Tibial nerve (tissue), 4 donors: Measurements from ENCODE around the gene GPC3. TPM values are rescaled to one million over a fixed set of nuclear protein-coding genes. Genes with fewer than 3 reads are reported as not detected.

ENCODE experiments used
- DNase-seq, 2 donors: peaks; one replicate each; pipeline ENCODE4 v3.0.0-alpha.2; 2019; ENCODE audit warnings: low spot score in 2 of 2
- H3K27ac ChIP-seq, 4 donors: fragments of 200-600 bp; sonication (generic) in 3 of 4; one replicate each; pipeline ENCODE4 v1.5.1; 2017 to 2019; ENCODE audit warnings: mild to moderate bottlenecking in 1 of 4
- H3K27me3 ChIP-seq, 2 donors: fragments of 200-600 bp; sonication (generic) in 1 of 2; one replicate each; pipeline versions ENCODE4 v1.5.1 to v1.6.0; 2017 to 2019
- H3K36me3 ChIP-seq, 3 donors: fragments of 200-600 bp; sonication (generic); one replicate each; pipeline ENCODE4 v1.5.1; 2018 to 2019
- H3K4me1 ChIP-seq, 4 donors: fragments of 200-600 bp; sonication (generic) in 3 of 4; one replicate each; pipeline ENCODE4 v1.5.1; 2017 to 2019
- H3K4me3 ChIP-seq, 4 donors: fragments of 200-600 bp; sonication (generic) in 3 of 4; one replicate each; pipeline ENCODE4 v1.5.1; 2017 to 2019; ENCODE audit warnings: mild to moderate bottlenecking in 1 of 4, moderate library complexity in 1 of 4
- H3K9me3 ChIP-seq, 4 donors: fragments of 200-600 bp; sonication (generic) in 3 of 4; one replicate each; pipeline ENCODE4 v1.5.1; 2017 to 2019
- EP300 ChIP-seq, 2 donors: sonication (generic); formaldehyde crosslinking; IDR thresholded peaks; one replicate each; pipeline ENCODE4 v1.6.1; 2017; ENCODE audit warnings: antibody characterized with exemption in 2 of 2, mild to moderate bottlenecking in 1 of 2
- POLR2A ChIP-seq, 2 donors: fragments of 450-650 bp; IDR thresholded peaks; one replicate each; pipeline ENCODE4 v1.6.1; 2017; ENCODE audit warnings: antibody characterized with exemption in 2 of 2, mild to moderate bottlenecking in 2 of 2, moderate library complexity in 2 of 2
- WGBS, 2 donors: methylation state at CpG; one replicate each; pipeline ENCODE4 v1.1.5; 2018; 5-methylcytosine and 5-hydroxymethylcytosine counted together
- total RNA-seq, 4 donors: library from RNA; depleted of rRNA; stranded (reverse); fragments of >200 nt; gene quantifications; one replicate each; pipeline ENCODE4 v1.1.0, GENCODE V29; 2016
- TF ChIP-seq, protein P1 (sequence below), 5 experiments: fragments of 200-600 bp in 3 of 5; fragments of 450-650 bp in 2 of 5; sonication (generic) in 3 of 5; IDR thresholded peaks; one replicate each; pipeline ENCODE4 v1.5.1; 2016 to 2019; ENCODE audit warnings: antibody characterized with exemption in 5 of 5, mild to moderate bottlenecking in 3 of 5, moderate library complexity in 2 of 5

Gene GPC3
- total RNA-seq, 4 donors from 2014 or later: 60.5 to 116 (median 72.8) TPM

GRCh38 chrX:134004084-134004483, 18.7 kb upstream of the GPC3 start:
- WGBS, 2 donors: 55 to 61% methylated on average over 2 of the region's 2 CpGs
- H3K36me3 ChIP-seq: no peaks in the 10 kb centered on the region
- DNase-seq: peak in 1 of 2 donors; percentile 28
- H3K4me1 ChIP-seq: no peaks in the 10 kb centered on the region
- peak overlapping the region in 2 of 4 donors; percentile 62 to 70 for H3K27ac ChIP-seq
- no peaks in the 10 kb centered on the region for H3K9me3 ChIP-seq
- H3K27me3 ChIP-seq: peaks cover 0 to 24% of the 10 kb centered on the region in 2 donors
- TF ChIP-seq, protein P1, sequence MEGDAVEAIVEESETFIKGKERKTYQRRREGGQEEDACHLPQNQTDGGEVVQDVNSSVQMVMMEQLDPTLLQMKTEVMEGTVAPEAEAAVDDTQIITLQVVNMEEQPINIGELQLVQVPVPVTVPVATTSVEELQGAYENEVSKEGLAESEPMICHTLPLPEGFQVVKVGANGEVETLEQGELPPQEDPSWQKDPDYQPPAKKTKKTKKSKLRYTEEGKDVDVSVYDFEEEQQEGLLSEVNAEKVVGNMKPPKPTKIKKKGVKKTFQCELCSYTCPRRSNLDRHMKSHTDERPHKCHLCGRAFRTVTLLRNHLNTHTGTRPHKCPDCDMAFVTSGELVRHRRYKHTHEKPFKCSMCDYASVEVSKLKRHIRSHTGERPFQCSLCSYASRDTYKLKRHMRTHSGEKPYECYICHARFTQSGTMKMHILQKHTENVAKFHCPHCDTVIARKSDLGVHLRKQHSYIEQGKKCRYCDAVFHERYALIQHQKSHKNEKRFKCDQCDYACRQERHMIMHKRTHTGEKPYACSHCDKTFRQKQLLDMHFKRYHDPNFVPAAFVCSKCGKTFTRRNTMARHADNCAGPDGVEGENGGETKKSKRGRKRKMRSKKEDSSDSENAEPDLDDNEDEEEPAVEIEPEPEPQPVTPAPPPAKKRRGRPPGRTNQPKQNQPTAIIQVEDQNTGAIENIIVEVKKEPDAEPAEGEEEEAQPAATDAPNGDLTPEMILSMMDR (IDR thresholded peaks at IDR 0.05): no peak
- TF ChIP-seq POLR2A (IDR thresholded peaks at IDR 0.05) (no peak), EP300 (IDR thresholded peaks at IDR 0.05) (no peak)
- no peak overlapping the region for H3K4me3 ChIP-seq

- Histone ChIP-seq H3K27me3 (peaks cover 0 to 19% of the 10 kb centered on the region in 2 donors), H3K9me3 (no peaks in the 10 kb centered on the region), H3K27ac (peak overlapping the region in 2 of 4 donors; percentile 50 to 69), H3K4me1 (no peaks in the 10 kb centered on the region), H3K4me3 (no peak overlapping the region), H3K36me3 (no peaks in the 10 kb centered on the region)
- WGBS, 2 donors: 24 to 43% methylated on average over 4 of the region's 4 CpGs
- TF ChIP-seq, protein P1 (IDR thresholded peaks at IDR 0.05): no peak
- no peak for TF ChIP-seq POLR2A (IDR thresholded peaks at IDR 0.05)
- TF ChIP-seq EP300 (IDR thresholded peaks at IDR 0.05): no peak
- DNase-seq: no peak
These were observed 17.7 kb upstream of the GPC3 start for GRCh38 chrX:134002921-134003615.

DNA sequence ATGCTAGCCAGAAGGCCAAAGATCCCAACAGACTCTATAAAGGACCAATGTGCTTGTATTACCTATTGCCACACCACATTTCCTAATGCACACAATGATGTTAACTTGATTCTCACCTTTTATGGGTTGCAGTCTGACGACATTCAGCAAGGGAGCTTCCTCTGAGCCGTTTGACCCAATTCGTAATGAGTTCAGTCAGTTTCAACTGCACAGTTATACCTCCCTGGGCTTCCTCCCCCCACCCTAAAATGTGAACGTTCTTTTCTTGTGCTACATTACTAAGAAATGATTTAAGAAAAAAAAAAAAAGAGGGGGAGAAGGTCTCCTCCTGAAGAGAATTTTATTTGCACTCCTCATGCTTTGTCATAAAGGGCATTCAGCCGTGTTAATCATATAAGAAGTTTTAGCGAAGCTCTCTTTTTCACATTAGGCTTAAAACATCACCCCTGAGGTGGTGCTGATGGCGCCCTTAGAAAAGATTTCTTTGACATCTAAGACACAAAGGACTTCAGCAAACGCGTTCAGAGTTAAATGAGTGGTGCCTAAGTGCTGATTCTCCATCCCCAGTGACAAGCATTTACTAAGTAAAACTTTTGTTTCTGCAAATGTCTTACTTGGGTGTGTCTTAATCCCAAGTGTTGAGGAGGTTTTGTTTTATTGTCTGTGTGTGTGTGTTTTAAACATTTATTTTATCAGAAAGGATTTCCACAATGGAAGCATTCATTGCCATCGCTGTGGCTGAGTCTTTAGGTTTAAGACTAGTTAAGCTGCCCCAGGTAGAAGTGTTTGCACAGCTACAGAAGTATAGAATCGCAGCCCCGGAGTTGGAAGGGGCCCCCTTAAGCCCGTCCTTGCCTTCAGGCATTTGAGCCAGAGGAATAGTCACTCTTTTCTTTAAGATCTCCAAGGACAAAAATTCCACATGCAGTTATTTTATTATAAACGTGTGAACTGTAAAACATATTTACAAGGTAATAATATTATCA, 15.2 kb upstream of the GPC3 start:
- H3K4me3 ChIP-seq: no peak overlapping the region
- WGBS, 2 donors: 53 to 54% methylated on average over 14 of the region's 14 CpGs
- no peaks in the 10 kb centered on the region for H3K36me3 ChIP-seq
- peaks cover 0 to 19% of the 10 kb centered on the region in 2 donors for H3K27me3 ChIP-seq
- no peak for DNase-seq
- no peak overlapping the region for H3K27ac ChIP-seq
- no peaks in the 10 kb centered on the region for H3K4me1 ChIP-seq
- H3K9me3 ChIP-seq: no peaks in the 10 kb centered on the region
- TF ChIP-seq EP300 (IDR thresholded peaks at IDR 0.05): no peak
- no peak for TF ChIP-seq POLR2A (IDR thresholded peaks at IDR 0.05)
- TF ChIP-seq, protein P1 (IDR thresholded peaks at IDR 0.05): no peak

DNA sequence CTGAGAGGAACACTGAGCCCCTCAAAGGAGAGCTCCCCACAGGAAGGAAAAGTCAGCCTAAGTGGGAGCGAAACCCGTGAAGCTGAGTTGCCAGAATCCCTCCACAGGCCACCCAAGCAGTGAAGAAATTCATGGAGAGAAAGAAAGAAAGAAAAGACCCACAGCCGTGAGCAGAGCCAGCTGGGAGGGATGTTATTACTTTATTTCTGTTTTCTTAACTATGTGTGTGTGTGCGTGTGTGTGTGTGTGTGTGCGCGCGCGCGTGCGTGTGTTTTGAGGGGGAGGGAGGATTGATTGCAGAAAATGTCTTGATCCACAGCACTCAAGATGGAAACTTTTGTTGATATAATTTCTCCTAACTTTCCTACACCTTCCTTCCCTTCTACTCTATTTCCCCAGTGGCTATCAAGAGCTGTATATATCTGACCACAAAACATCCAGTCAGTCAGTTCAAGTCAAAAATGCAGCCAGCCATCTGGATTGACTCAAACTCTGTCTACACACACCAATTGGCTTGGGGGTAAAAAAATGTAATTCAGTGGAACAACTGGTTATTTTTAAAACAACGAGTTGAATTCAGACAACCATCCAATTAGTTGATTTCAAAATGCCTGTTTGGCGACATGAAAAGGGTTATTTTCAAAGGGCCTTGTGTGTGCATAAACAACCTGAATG, 13.8 kb upstream of the GPC3 start:
- DNase-seq: peak in 1 of 2 donors; percentile 25
- no peak overlapping the region for H3K4me3 ChIP-seq
- H3K9me3 ChIP-seq: no peaks in the 10 kb centered on the region
- H3K27ac ChIP-seq: peak overlapping the region in 2 of 4 donors; percentile 23 to 71
- H3K36me3 ChIP-seq: no peaks in the 10 kb centered on the region
- H3K4me1 ChIP-seq: no peaks in the 10 kb centered on the region
- TF ChIP-seq EP300 (IDR thresholded peaks at IDR 0.05) (no peak), POLR2A (IDR thresholded peaks at IDR 0.05) (no peak)
- TF ChIP-seq, protein P1 (IDR thresholded peaks at IDR 0.05): no peak
- 57 to 59% methylated on average over 12 of the region's 12 CpGs for whole genome bisulfite sequencing, 2 donors
- H3K27me3 ChIP-seq: peaks cover 0 to 16% of the 10 kb centered on the region in 2 donors
